Stimulated activated CD4-positive, alpha-beta T cell treated with anti-CD3 and anti-CD28 coated beads, TNF-alpha, amount 100 ng/mL, for 48 hours (primary cell): Measurements from ENCODE around the gene PLAAT3.
"Not testable (repeated sequence)": the region's sequence is repeated elsewhere in the genome, so short reads cannot be mapped to it uniquely, and the experiment has no call there.

Experiments used
- DNase-seq, 3 donors: peaks; one replicate each; pipeline ENCODE4 v3.0.0-alpha.2; 2020; ENCODE audit warnings: low read depth in 3 of 3

The PLAAT3 gene

GRCh38 chr11:63609536-63609935 is 4.7 kb downstream of the PLAAT3 start:
- DNase-seq: no peak

GRCh38 chr11:63608353-63609345 is 5.6 kb downstream of the PLAAT3 start:
- no peak for DNase-seq

GRCh38 chr11:63603180-63603518 is 11.1 kb downstream of the PLAAT3 start:
- DNase-seq: no peak

- not testable (repeated sequence) for DNase-seq
Measured at GRCh38 chr11:63602290-63603179, 11.7 kb downstream of the PLAAT3 start.

- DNase-seq: no peak
Measured at GRCh38 chr11:63599211-63600122, 14.8 kb downstream of the PLAAT3 start.

GRCh38 chr11:63598556-63598955 is 15.7 kb downstream of the PLAAT3 start:
- no peak for DNase-seq

- DNase-seq: no peak
Measured at GRCh38 chr11:63595296-63595695, 18.9 kb downstream of the PLAAT3 start.

GRCh38 chr11:63592975-63593395 is 21.2 kb downstream of the PLAAT3 start:
- no peak for DNase-seq

GRCh38 chr11:63590024-63590788 is 24.0 kb downstream of the PLAAT3 start:
- DNase-seq: no peak

- DNase-seq: no peak
Measured at GRCh38 chr11:63589000-63589399, 25.2 kb downstream of the PLAAT3 start.

- no peak for DNase-seq
Measured at GRCh38 chr11:63586451-63587166, 27.6 kb downstream of the PLAAT3 start.

- DNase-seq: no peak
Measured at GRCh38 chr11:63583357-63583677, 30.9 kb downstream of the PLAAT3 start.

GRCh38 chr11:63581224-63581623 is 33.0 kb downstream of the PLAAT3 start:
- not testable (repeated sequence) for DNase-seq

- DNase-seq: not testable (repeated sequence)
Measured at GRCh38 chr11:63578882-63579281, 35.4 kb downstream of the PLAAT3 start.

GRCh38 chr11:63574856-63575602 is 39.2 kb downstream of the PLAAT3 start:
- DNase-seq: no peak

- DNase-seq: no peak
Measured at GRCh38 chr11:63573881-63574855, 40.1 kb downstream of the PLAAT3 start.

- no peak for DNase-seq
Measured at GRCh38 chr11:63572026-63572688, 42.1 kb downstream of the PLAAT3 start.

- DNase-seq: no peak
Measured at GRCh38 chr11:63569570-63569969, 44.7 kb downstream of the PLAAT3 start.
